Muscle layer of colon (tissue), 2 donors: Measurements from ENCODE around the gene ATP9B.

ENCODE experiments used
- H3K27ac ChIP-seq: one replicate; pipeline ENCODE4 v1.7.0; 2013; ENCODE audit warnings: low read depth, mild to moderate bottlenecking, low read length, moderate library complexity
- H3K27me3 ChIP-seq, 2 donors: one replicate each; pipeline ENCODE4 v1.7.0; 2013; ENCODE audit warnings: low read length in 2 of 2, mild to moderate bottlenecking in 2 of 2; ENCODE audit not compliant: insufficient read depth in 2 of 2, control insufficient read depth in 1 of 2
- H3K36me3 ChIP-seq: one replicate; pipeline ENCODE4 v1.7.0; 2013; ENCODE audit warnings: mild to moderate bottlenecking, low read length; ENCODE audit not compliant: insufficient read depth
- H3K4me1 ChIP-seq: one replicate; pipeline ENCODE4 v1.7.0; 2013; ENCODE audit warnings: mild to moderate bottlenecking, low read length; ENCODE audit not compliant: insufficient read depth
- H3K4me3 ChIP-seq, 2 donors: one replicate each; pipeline ENCODE4 v1.7.0; 2013; ENCODE audit warnings: low read length in 2 of 2, low read depth in 1 of 2, mild to moderate bottlenecking in 1 of 2, moderate library complexity in 1 of 2
- H3K9ac ChIP-seq: one replicate; pipeline ENCODE4 v1.7.0; 2013; ENCODE audit warnings: low read length
- H3K9me3 ChIP-seq: one replicate; pipeline ENCODE4 v1.7.0; 2013; ENCODE audit warnings: mild to moderate bottlenecking, low read length
- donor health status: abdominal sarcoma.
- donor health status: Adenocarcinoma of cecum.

ATP9B gene

DNA sequence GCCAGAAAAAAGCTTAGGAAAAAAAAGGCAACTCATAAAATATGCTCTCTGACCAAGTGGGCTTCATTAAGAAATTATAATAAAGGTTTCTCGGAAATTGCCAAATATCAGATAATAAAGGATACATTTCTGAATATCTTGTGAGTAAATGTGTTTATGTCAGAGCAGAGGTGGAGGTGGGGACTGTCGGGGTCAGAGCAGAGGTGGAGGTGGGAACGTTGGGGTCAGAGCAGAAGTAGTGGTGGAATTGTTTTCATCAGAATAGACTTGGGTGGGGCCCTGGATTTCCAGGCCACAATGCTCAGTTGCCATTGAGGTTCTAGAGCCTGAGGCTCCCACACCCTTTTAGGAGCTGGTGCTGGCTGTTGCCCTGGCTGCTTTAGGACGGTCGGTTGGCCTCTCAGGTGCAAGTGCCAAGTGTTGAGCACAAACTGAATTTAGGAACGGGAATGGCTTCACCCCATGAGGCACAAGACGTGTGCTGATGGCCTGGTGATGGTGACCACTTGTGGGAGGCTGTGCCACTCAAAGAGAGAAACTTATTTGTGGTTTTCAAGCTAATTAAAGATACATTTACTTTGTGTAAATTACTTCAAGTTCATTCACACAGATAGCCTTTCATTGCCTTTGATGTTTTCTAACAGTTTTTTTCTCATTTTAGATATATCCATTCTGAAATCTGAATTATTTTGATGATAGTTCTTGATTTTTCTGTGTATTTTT, 131.5 kb downstream of the ATP9B start:
- no peaks in the 10 kb centered on the region for H3K27me3 ChIP-seq
- H3K27ac ChIP-seq = no peak overlapping the region
- H3K36me3 ChIP-seq = no peaks in the 10 kb centered on the region
- H3K9ac ChIP-seq = no peak overlapping the region
- H3K4me3 ChIP-seq = no peak overlapping the region
- H3K9me3 ChIP-seq = no peaks in the 10 kb centered on the region
- H3K4me1 ChIP-seq = no peaks in the 10 kb centered on the region

DNA sequence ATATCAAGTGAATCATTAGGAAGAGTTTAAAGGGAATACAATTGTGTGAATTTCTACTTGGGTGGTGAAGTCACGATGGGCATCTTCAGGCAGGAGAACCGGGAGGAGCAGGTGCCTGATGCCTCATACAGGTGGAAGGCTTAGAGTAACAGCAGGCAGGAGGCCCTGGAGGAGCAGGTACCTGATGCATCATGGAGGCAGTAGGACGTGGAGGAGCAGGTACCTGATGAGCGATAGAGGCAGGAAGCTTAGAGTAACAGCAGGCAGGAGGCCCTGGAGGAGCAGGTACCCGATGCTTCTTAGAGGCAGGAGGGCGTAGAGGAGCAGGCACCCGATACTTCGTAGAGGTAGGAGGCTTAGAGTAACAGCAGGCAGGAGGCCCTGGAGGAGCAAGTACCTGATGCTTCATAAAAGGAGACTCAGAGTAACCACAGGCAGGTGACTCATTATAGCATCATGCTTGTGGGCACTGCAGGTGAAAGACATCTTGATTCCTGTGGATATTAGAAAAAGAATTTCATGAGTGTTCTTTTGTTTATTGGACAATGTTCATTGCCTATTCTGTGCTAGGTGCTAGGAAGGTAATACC, 133.9 kb downstream of the ATP9B start:
- Histone ChIP-seq H3K4me1 (no peaks in the 10 kb centered on the region), H3K36me3 (peaks cover 8% of the 10 kb centered on the region), H3K9me3 (no peaks in the 10 kb centered on the region), H3K9ac (no peak overlapping the region), H3K27me3 (no peaks in the 10 kb centered on the region), H3K4me3 (no peak overlapping the region), H3K27ac (no peak overlapping the region)

DNA sequence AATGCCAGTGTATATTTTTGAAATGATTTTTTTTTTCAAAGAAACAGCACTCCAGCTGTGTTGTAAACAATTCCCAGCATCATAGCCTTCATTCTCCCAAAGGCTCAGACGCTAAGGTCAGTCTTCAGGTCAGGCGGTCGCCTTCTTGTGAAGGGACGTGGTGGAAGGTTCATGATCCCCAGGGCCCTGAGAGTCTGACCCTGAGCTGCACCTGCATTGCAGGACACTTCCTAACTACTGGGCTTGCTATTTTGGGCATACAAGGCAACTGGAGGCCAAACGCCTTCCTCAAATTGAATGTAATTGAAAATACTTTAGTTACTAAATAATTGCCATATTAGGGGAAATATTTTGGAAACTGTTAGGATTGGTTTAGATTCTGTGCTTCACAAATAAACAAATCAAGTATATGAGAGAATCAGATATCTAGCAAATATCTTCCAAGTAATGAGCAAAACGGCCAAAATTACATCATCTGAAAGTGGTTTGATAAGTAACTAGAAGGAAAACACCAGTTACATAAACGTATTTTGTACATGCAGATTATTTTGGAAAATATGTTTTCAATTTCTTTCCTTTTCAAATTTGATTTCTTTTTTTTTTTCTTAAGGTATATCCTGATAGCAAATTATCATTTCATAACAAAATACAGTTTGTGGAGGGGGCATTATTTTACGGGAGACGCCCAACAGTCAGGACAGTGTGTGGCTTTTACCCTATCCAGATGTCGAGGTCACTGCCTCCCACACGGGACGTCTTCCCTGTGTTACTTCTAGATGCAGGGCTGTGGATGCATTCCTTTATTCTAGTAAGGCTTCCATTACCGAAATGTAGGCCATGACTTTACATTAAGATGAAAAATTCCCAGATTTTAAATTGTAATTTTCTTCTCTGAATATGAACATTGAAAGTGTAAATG, 136.0 kb downstream of the ATP9B start:
- no peaks in the 10 kb centered on the region for H3K9me3 ChIP-seq
- H3K9ac ChIP-seq = no peak overlapping the region
- no peak overlapping the region for H3K4me3 ChIP-seq
- no peak overlapping the region for H3K27ac ChIP-seq
- H3K4me1 ChIP-seq = no peaks in the 10 kb centered on the region
- H3K27me3 ChIP-seq = no peaks in the 10 kb centered on the region
- H3K36me3 ChIP-seq = peaks cover 8% of the 10 kb centered on the region

DNA sequence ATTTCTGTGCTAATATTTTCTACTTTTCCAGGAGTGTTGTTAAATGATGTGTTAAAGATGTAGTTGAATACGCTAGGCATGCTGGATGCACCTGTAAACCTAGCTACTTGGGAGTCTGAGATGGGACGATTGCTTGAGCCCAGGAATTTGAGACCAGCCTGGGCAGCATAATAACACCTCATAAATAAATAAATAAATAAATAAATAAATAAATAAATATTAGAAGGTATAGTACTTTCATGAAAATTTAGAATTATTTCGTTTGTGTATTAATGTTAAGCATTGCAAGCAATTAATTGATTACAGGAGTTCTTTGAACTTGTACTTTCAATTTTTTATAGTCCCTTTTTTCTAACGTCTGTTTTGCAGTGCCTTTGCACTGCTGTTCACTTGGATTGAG, 137.2 kb downstream of the ATP9B start:
- peaks cover 8% of the 10 kb centered on the region for H3K36me3 ChIP-seq
- no peak overlapping the region for H3K4me3 ChIP-seq
- no peaks in the 10 kb centered on the region for H3K27me3 ChIP-seq
- H3K4me1 ChIP-seq = no peaks in the 10 kb centered on the region
- no peak overlapping the region for H3K9ac ChIP-seq
- no peaks in the 10 kb centered on the region for H3K9me3 ChIP-seq
- H3K27ac ChIP-seq = no peak overlapping the region

DNA sequence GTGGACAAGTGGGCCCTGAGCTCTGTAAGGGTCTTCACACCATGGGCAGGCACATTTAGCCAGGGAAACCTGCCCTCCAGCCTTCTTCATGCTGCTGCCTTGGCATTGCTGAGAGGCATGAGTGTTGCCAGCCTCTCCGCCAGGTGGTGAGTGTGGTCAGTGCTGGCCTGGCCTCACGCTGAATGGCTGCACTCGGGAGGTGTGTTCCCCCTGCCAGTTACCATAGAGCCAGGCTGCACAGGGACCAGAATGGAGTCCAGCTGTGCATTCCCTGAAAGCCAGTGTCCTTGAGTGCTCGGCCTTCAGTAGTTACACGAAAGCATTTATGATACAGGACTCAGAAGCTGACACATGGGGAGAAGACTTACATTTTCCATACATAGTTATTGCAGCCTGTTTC, 139.7 kb downstream of the ATP9B start:
- Histone ChIP-seq H3K4me1 (no peaks in the 10 kb centered on the region), H3K9me3 (no peaks in the 10 kb centered on the region), H3K9ac (no peak overlapping the region), H3K27me3 (no peaks in the 10 kb centered on the region), H3K27ac (no peak overlapping the region), H3K36me3 (peaks cover 8% of the 10 kb centered on the region), H3K4me3 (no peak overlapping the region)

DNA sequence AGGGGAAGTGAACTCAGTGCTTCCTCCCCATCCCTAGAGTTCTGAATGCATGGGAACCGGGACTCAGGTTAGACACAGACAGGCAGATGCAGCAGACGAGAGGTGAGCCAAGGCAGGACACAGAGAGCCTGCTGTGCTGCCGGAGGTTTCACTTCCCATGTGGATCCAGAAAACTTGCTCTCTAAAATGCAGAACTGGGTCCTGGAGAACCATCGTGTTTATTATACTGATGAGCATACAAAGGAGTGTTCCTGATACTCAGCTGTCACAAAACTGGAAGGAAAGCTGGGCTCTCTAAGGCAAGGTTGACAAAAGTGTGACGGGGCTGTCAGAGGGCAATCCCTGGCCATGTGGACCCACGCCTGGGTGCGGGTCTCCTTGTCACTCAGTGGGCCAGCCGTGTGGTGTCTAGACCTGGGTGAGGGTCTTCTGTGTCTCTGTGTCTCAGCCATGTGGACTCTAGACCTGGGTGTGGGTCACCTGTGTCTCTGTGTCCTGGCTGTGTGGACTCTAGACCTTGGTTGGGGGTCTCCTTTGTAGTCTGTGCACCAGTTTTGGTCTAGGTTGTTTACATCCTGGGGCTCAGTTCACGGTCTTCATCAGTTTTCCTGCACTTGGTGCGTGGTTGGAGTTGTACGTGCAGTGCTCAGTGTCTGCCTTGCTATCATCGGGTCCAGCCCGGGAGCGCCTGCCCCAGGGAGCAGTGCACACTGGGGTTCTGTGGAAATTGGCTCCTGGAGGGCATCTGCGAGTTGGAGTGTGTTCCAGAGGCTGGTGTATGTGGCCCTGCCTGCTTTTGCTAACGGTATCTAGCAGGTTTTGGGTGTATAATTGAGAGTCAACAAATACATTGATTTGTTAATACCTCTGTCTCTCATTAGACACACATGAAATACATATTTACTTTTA, 141.1 kb downstream of the ATP9B start:
- Histone ChIP-seq H3K27ac (no peak overlapping the region), H3K9me3 (no peaks in the 10 kb centered on the region), H3K9ac (no peak overlapping the region), H3K27me3 (no peaks in the 10 kb centered on the region), H3K4me1 (no peaks in the 10 kb centered on the region), H3K4me3 (no peak overlapping the region), H3K36me3 (peaks cover 8% of the 10 kb centered on the region)

DNA sequence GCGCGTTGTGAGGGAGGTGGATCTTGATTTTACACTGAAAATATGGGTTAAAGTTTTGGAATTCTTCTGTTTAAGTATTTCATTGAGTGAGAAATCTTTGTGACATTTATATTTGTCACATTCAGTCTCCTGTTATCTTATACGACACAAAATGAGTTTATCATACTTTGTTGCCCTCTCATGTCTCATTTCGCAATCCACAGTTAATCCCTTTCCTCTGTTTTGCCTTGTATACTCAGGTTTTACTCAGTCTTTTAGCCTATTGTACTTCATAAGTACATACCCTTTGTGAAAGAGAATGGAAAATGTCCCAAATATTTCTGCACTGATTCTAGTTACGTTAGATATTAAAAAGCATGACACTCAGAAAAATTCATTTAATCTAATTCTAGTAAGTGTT, 142.7 kb downstream of the ATP9B start:
- H3K9ac ChIP-seq = no peak overlapping the region
- no peaks in the 10 kb centered on the region for H3K4me1 ChIP-seq
- no peak overlapping the region for H3K4me3 ChIP-seq
- no peak overlapping the region for H3K27ac ChIP-seq
- no peaks in the 10 kb centered on the region for H3K9me3 ChIP-seq
- no peaks in the 10 kb centered on the region for H3K27me3 ChIP-seq
- peaks cover 6% of the 10 kb centered on the region for H3K36me3 ChIP-seq

DNA sequence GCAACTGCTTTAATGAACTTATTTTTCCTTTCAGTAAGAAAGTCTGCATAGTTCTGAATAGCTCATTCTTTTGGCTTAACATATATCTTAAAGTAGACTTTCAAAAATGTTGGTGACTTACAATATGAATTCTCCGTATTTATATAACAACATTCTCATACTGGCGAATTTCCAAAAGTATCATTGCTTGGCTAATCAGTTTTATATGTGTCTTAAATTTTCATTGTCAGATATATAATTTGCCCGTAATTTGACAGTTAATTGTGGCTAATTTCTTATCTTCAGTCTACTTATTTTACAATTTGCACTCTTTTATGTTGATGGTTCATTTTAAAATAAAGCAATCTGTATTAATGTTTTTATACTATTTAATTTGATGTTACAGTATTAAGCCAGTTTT, 144.9 kb downstream of the ATP9B start:
- Histone ChIP-seq H3K36me3 (no peaks in the 10 kb centered on the region), H3K27me3 (no peaks in the 10 kb centered on the region), H3K9ac (no peak overlapping the region), H3K9me3 (no peaks in the 10 kb centered on the region), H3K4me1 (peaks cover 4% of the 10 kb centered on the region), H3K27ac (no peak overlapping the region), H3K4me3 (no peak overlapping the region)

DNA sequence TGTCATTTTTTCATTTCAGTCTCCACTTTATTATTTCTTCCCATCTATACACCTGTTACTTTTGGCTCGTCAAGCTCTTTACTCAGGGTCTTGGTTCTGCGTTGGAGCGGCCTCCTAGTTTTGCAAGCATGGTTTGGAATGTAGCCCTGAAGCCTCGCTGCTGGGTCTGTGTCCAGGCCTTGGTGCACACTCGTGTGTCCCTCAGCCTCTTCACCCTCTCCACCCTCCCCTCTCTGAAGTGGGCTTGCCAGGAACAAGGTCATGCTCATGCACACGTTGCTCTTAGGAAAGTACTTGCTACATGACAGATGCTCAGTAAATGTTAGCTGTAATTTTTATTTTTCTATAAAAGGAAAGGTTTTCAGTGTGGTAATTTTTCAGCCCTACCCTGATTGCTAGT, 147.0 kb downstream of the ATP9B start:
- Histone ChIP-seq H3K36me3 (no peaks in the 10 kb centered on the region), H3K9me3 (no peaks in the 10 kb centered on the region), H3K27me3 (no peaks in the 10 kb centered on the region), H3K4me1 (peaks cover 4% of the 10 kb centered on the region), H3K27ac (no peak overlapping the region), H3K9ac (no peak overlapping the region), H3K4me3 (no peak overlapping the region)

DNA sequence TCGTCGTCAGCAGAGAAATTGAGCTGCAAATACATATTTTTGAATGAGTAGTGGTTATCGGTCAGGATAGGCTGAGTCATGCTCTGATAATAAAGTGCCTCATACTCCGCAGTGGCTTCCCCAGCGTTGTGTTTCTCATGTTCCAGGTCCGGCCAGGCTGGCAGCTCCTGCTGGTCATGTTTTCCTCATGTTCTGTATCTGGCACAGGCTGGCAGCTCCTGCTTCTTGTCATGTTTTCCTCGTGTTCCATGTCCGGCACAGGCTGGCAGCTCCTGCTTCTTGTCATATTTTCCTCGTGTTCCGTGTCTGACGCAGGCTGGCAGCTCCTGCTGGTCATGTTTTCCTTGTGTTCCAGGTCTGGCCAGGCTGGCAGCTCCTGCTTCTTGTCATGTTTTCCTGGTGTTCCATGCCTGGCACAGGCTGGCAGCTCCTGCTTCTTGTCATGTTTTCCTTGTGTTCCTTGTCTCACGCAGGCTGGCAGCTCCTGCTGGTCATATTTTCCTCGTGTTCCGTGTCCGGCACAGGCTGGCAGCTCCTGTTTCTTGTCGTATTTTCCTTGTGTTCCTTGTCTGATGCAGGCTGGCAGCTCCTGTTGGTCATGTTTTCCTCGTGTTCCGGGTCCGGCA, 148.9 kb downstream of the ATP9B start:
- Histone ChIP-seq H3K4me3 (no peak overlapping the region), H3K4me1 (peaks cover 4% of the 10 kb centered on the region), H3K9ac (no peak overlapping the region), H3K9me3 (no peaks in the 10 kb centered on the region), H3K27me3 (no peaks in the 10 kb centered on the region), H3K27ac (no peak overlapping the region), H3K36me3 (no peaks in the 10 kb centered on the region)
